ENCODE measurements around the gene SAG.
"Not testable (repeated sequence)": the region's sequence is repeated elsewhere in the genome, so short reads cannot be mapped to it uniquely, and the experiment has no call there.

SAG gene

GRCh38 chr2:233336091-233336490 lies 28.5 kb downstream of the SAG start:
- DNase-seq: not testable (repeated sequence)

GRCh38 chr2:233336541-233336940 lies 28.9 kb downstream of the SAG start:
- no peak for DNase-seq

GRCh38 chr2:233338046-233338445 lies 30.4 kb downstream of the SAG start:
- no peak for DNase-seq

- no peak for DNase-seq
Observed at GRCh38 chr2:233338812-233339368, 31.3 kb downstream of the SAG start.

- DNase-seq: no peak
Observed at GRCh38 chr2:233339427-233339826, 31.8 kb downstream of the SAG start.

- no peak for DNase-seq
Observed at GRCh38 chr2:233341296-233341695, 33.7 kb downstream of the SAG start.

GRCh38 chr2:233342301-233342700 lies 34.7 kb downstream of the SAG start:
- DNase-seq: no peak

- no peak for DNase-seq
Observed at GRCh38 chr2:233343171-233343705, 35.6 kb downstream of the SAG start.

- DNase-seq: no peak
Observed at GRCh38 chr2:233346376-233346775, 38.8 kb downstream of the SAG start.

- DNase-seq: no peak
Observed at GRCh38 chr2:233346930-233347329, 39.3 kb downstream of the SAG start.

GRCh38 chr2:233349005-233349998 lies 41.7 kb downstream of the SAG start:
- peak; percentile 19 to 35 for DNase-seq

- peak; percentile 63 to 68 for DNase-seq
Observed at GRCh38 chr2:233350708-233351107, 43.1 kb downstream of the SAG start.

- no peak for DNase-seq
Observed at GRCh38 chr2:233351423-233351822, 43.8 kb downstream of the SAG start.

- no peak for DNase-seq
Observed at GRCh38 chr2:233352141-233352842, 44.7 kb downstream of the SAG start.

- DNase-seq: no peak
Observed at GRCh38 chr2:233353101-233353768, 45.6 kb downstream of the SAG start.

GRCh38 chr2:233353769-233354499 lies 46.3 kb downstream of the SAG start, which contains the start of gene DGKD:
Gene DGKD, plus strand, starts transcription at chr2:233354494. Its CDS starts 25 bp downstream, at chr2:233354519.
- DNase-seq: peak in 1 of 2 experiments; percentile 7

- no peak for DNase-seq
Observed at GRCh38 chr2:233354500-233354924, 46.9 kb downstream of the SAG start.

GRCh38 chr2:233354971-233355574 lies 47.5 kb downstream of the SAG start:
- DNase-seq: peak in 1 of 2 experiments; percentile 11

- no peak for DNase-seq
Observed at GRCh38 chr2:233355916-233356315, 48.3 kb downstream of the SAG start.

- no peak for DNase-seq
Observed at GRCh38 chr2:233356546-233357308, 49.1 kb downstream of the SAG start.

- peak; percentile 21 to 44 for DNase-seq
Observed at GRCh38 chr2:233358335-233358734, 50.7 kb downstream of the SAG start.

Measured in Kasumi-1 (cell line).